GM10248 (cell line): Measurements from ENCODE around the gene TSPAN15.
A peak's percentile ranks its signal among the peaks of the same experiment; 100 is the strongest.

Source experiments
- CTCF ChIA-PET: fragments of 300-600 bp; sonication (Branson Sonifier 250); formaldehyde crosslinking; extraction: SDS; loops from one replicate; lab custom pipeline; 2021; ENCODE audit warnings: antibody characterized with exemption; lab: Yijun Ruan, JAX
- POLR2A ChIA-PET: fragments of 350-650 bp; sonication (Branson Sonifier 250); formaldehyde crosslinking; extraction: SDS; loops from one replicate; lab custom pipeline; 2020; ENCODE audit warnings: antibody characterized with exemption; lab: Yijun Ruan, JAX
- DNase-seq: peaks from one replicate; pipeline ENCODE4 v3.0.0; 2012; ENCODE audit errors: extremely low spot score
- TF ChIP-seq, protein P1 (sequence below): IDR thresholded peaks from 2 replicates; pipeline ENCODE4 v1.5.1; 2012; ENCODE audit warnings: mild to moderate bottlenecking, low read depth; ENCODE audit errors: extremely low read depth, missing control alignments, control extremely low read depth

The TSPAN15 gene

DNA sequence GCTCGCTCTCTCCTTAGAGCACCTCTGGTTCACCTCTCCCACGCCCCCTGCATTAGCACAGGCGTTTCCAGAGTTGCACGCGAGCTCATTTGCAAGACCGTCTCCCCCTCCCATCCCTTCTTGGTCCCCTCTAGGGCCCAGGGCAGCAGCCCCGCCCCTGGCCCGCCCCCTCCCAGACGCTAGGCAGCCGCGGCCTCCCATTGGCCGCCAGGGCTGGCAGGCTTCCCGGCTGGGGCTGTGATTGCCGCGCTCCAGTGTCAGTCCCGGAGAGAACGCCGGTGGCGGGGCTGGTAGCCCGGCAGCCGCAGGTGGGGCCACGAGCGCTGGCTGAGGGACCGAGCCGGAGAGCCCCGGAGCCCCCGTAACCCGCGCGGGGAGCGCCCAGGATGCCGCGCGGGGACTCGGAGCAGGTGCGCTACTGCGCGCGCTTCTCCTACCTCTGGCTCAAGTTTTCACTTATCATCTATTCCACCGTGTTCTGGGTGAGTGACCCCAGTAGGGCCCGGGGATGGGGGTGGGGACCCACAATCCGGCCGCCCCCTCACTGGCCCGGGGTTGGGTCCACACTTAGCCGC, at the start of gene TSPAN15:
TSPAN15 (plus strand) TSS at position 257 of the 575 bp plus-strand sequence; CDS start at position 387, 130 bp downstream.
- peak; percentile 89 for DNase-seq
- TF ChIP-seq, protein P1, sequence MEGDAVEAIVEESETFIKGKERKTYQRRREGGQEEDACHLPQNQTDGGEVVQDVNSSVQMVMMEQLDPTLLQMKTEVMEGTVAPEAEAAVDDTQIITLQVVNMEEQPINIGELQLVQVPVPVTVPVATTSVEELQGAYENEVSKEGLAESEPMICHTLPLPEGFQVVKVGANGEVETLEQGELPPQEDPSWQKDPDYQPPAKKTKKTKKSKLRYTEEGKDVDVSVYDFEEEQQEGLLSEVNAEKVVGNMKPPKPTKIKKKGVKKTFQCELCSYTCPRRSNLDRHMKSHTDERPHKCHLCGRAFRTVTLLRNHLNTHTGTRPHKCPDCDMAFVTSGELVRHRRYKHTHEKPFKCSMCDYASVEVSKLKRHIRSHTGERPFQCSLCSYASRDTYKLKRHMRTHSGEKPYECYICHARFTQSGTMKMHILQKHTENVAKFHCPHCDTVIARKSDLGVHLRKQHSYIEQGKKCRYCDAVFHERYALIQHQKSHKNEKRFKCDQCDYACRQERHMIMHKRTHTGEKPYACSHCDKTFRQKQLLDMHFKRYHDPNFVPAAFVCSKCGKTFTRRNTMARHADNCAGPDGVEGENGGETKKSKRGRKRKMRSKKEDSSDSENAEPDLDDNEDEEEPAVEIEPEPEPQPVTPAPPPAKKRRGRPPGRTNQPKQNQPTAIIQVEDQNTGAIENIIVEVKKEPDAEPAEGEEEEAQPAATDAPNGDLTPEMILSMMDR: no peak
- ChIA-PET POLR2A (no interaction called here), CTCF (interaction anchor here (0.7 to 6.5 kb wide), 7 partner anchors 8 to 213 kb away, joined by 3 to 29 read pairs (median 3); no protein-coding TSS in a partner anchor)

GRCh38 chr10:69402386-69402785, 48.9 kb upstream of the TSPAN15 start:
- ChIA-PET CTCF (interaction anchor here (1.0 to 2.2 kb wide), 2 partner anchors 9 to 168 kb away, joined by 3 to 12 read pairs; no protein-coding TSS in a partner anchor), POLR2A (no interaction called here)
- TF ChIP-seq, protein P1: no peak
- DNase-seq: no peak

- TF ChIP-seq, protein P1: no peak
- ChIA-PET POLR2A (interaction anchor here (0.7 kb wide), 1 partner anchor 66 kb away, joined by 4 read pairs; no protein-coding TSS in a partner anchor), CTCF (interaction anchor here (1.0 to 2.2 kb wide), 3 partner anchors 10 to 447 kb away, joined by 3 to 12 read pairs (median 3); partner anchors contain the start of gene DDX21)
- no peak for DNase-seq
Measured at GRCh38 chr10:69403066-69403465, 48.2 kb upstream of the TSPAN15 start.

DNA sequence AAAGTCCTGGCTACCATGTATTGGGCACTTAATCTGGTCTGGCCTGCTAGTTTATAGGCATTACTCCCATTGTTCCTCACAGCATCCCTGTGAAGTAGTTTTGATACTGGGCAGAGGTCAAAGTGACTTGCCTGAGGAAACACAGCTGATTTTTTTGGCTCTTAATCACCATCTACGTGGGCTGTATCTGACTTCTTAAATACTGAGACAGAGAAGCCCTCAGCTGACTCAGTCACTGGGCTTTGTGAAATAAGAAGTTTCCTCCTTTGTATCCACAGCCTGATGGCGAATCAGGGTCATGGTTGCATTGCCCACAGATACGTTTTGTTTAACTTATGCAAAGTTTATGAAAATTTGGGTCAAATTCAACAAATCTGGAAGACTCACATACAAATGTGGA, 47.7 kb upstream of the TSPAN15 start:
- POLR2A ChIA-PET: interaction anchor here (0.7 kb wide), 1 partner anchor 66 kb away, joined by 4 read pairs; no protein-coding TSS in a partner anchor
- no peak for DNase-seq
- TF ChIP-seq, protein P1: no peak
- CTCF ChIA-PET: interaction anchor here (0.6 to 2.2 kb wide), 6 partner anchors 11 to 448 kb away, joined by 3 to 12 read pairs (median 3); partner anchors contain the start of gene DDX21

- TF ChIP-seq, protein P1: no peak
- ChIA-PET POLR2A (no interaction called here), CTCF (interaction anchor here (0.7 to 4.4 kb wide), 9 partner anchors 9 to 168 kb away, joined by 3 to 40 read pairs (median 4); no protein-coding TSS in a partner anchor)
- DNase-seq: no peak
Measured at GRCh38 chr10:69404786-69405185, 46.5 kb upstream of the TSPAN15 start.

DNA sequence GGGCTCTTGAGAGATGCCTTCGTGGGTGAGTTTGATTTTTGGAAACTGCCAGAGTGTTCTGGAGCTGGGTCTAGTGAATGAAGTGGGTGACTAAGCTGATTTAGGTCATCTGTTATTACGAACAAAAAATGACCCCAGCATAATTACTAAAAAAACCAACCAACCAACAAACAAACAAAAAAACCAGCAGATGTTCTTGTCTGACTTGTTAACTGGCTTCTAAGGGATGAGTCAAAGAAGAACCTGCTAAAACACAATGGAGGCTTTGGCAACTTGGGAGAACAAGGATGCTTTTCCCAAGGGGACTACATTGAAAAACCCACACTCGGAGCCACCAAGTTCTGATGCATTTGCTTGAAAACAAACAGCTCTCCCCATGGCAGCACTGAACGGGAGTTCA, 46.0 kb upstream of the TSPAN15 start:
- POLR2A ChIA-PET: no interaction called here

More for the DNA sequence above, 46.0 kb upstream of the TSPAN15 start:
- TF ChIP-seq, protein P1: no peak
- CTCF ChIA-PET: interaction anchor here (0.7 to 4.4 kb wide), 6 partner anchors 9 to 169 kb away, joined by 3 to 40 read pairs (median 4); no protein-coding TSS in a partner anchor
- no peak for DNase-seq
